WTC11 (cell line): ENCODE data around the gene PLCH2.

ENCODE experiments used
- CREB1 ChIP-seq: sonication (generic); formaldehyde crosslinking; IDR thresholded peaks from 2 replicates; pipeline ENCODE4 v1.8.0; 2023; ENCODE audit warnings: mild to moderate bottlenecking, missing genetic modification reagents
- CTCF ChIP-seq: fragments of 200-600 bp; IDR thresholded peaks from 2 replicates; pipeline ENCODE4 v1.8.0; 2022; ENCODE audit warnings: antibody characterized with exemption
- FOXJ3 ChIP-seq: sonication (generic); formaldehyde crosslinking; IDR thresholded peaks from 2 replicates; pipeline ENCODE4 v1.9.0; 2021; ENCODE audit warnings: missing genetic modification reagents, mild to moderate bottlenecking, borderline replicate concordance
- FOXP1 ChIP-seq: sonication (generic); formaldehyde crosslinking; IDR thresholded peaks from 2 replicates; pipeline ENCODE4 v1.8.0; 2022; ENCODE audit warnings: missing genetic modification reagents, mild to moderate bottlenecking, moderate library complexity, borderline replicate concordance
- GTF2I ChIP-seq: fragments of 250-450 bp; sonication (Bioruptor Pico); conservative IDR thresholded peaks from 2 replicates; pipeline ENCODE4 v1.4.0; 2021; ENCODE audit warnings: mild to moderate bottlenecking
- IRF1 ChIP-seq: sonication (generic); formaldehyde crosslinking; IDR thresholded peaks from 2 replicates; pipeline ENCODE4 v1.8.0; 2023; ENCODE audit warnings: missing genetic modification reagents
- NR3C1 ChIP-seq: sonication (generic); formaldehyde crosslinking; conservative IDR thresholded peaks from 2 replicates; pipeline ENCODE4 v1.8.1; 2023; ENCODE audit warnings: low read depth, mild to moderate bottlenecking, missing genetic modification reagents

GRCh38 chr1:2441746-2442145, 34.3 kb upstream of the PLCH2 start:
- TF ChIP-seq CREB1 (CRISPR knock-in tag): no peak
- TF ChIP-seq CTCF: no peak
- no peak for TF ChIP-seq IRF1 (CRISPR knock-in tag)
- TF ChIP-seq NR3C1 (CRISPR knock-in tag): no peak
- TF ChIP-seq FOXP1 (CRISPR knock-in tag): no peak
- TF ChIP-seq FOXJ3 (CRISPR knock-in tag): no peak
- TF ChIP-seq GTF2I: no peak
